ENCODE data around the gene GNE.

Gene GNE

DNA sequence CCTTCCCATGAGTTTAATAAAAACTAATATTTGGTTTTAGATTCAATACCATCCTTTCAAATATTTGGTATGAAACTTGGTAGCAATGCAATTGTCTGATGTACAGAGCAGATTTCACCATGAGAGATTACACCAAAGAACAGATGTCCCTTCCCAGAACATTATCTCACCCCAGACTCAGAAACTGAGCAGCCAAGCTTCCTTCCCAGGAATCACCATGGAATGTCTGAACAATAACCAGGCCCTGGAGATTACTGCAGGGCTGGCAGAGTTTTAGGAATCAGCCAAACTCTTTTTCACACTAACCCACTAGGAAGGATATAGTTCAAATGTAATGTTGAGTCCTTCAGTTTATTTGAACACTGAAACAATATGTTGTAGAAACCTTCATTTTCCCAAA lies 43.7 kb downstream of the GNE start:
- Histone ChIP-seq H3K9me2 (ENCODE audit: low read depth, low read length) (no peaks in the 10 kb centered on the region), H3K4me1 (ENCODE audit: insufficient read depth, low read length, severe bottlenecking) (no peaks in the 10 kb centered on the region), H3K4me2 (ENCODE audit: low read length) (no peak overlapping the region), H3K36me3 (ENCODE audit: insufficient read depth, low read length) (peaks cover 87% of the 10 kb centered on the region), H2AFZ (ENCODE audit: low read length) (no peak overlapping the region), H3K9me3 (ENCODE audit: low read length) (no peaks in the 10 kb centered on the region), H4K20me1 (ENCODE audit: insufficient read depth, low read length) (no peaks in the 10 kb centered on the region), H3K9ac (ENCODE audit: low read length) (no peak overlapping the region), H3K27me3 (ENCODE audit: insufficient read depth, low read length) (no peaks in the 10 kb centered on the region), H3F3A (ENCODE audit: insufficient read depth, low read length) (no peaks in the 10 kb centered on the region), H3K4me3 (ENCODE audit: low read depth, low read length, poor library complexity, severe bottlenecking) (no peak overlapping the region), H3K27ac (ENCODE audit: low read depth, low read length, poor library complexity, severe bottlenecking) (no peak overlapping the region), H3K79me2 (ENCODE audit: insufficient read depth, low read length) (no peaks in the 10 kb centered on the region)
- TF ChIP-seq EZH2 (IDR thresholded peaks at IDR 0.05; ENCODE audit: borderline replicate concordance, low read length) = no peak
- TF ChIP-seq, protein P1, sequence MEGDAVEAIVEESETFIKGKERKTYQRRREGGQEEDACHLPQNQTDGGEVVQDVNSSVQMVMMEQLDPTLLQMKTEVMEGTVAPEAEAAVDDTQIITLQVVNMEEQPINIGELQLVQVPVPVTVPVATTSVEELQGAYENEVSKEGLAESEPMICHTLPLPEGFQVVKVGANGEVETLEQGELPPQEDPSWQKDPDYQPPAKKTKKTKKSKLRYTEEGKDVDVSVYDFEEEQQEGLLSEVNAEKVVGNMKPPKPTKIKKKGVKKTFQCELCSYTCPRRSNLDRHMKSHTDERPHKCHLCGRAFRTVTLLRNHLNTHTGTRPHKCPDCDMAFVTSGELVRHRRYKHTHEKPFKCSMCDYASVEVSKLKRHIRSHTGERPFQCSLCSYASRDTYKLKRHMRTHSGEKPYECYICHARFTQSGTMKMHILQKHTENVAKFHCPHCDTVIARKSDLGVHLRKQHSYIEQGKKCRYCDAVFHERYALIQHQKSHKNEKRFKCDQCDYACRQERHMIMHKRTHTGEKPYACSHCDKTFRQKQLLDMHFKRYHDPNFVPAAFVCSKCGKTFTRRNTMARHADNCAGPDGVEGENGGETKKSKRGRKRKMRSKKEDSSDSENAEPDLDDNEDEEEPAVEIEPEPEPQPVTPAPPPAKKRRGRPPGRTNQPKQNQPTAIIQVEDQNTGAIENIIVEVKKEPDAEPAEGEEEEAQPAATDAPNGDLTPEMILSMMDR (IDR thresholded peaks at IDR 0.05; ENCODE audit: low read length) = no peak

DNA sequence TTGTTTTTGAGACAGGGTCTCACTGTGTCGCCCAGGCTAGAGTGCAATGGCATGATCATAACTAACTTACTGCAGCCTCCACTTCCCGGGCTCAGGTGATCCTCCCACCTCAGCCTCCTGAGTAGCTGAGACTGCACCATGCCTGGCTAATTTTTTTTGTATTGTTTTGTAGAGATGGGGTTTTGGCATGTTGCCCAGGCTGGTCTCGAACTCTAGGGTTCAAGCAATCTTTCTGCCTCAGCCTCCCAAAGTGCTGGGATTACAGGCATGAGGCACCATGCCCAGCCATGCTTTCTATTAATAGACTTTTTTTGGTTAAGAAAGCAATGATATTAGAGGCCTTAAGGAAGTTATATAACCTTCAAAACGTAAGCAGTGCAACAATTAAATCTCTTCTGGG lies 44.3 kb downstream of the GNE start:
- H3K9ac ChIP-seq (ENCODE audit: low read length) = no peak overlapping the region
- H3F3A ChIP-seq (ENCODE audit: insufficient read depth, low read length) = no peaks in the 10 kb centered on the region
- H3K27ac ChIP-seq (ENCODE audit: low read depth, low read length, poor library complexity, severe bottlenecking) = no peak overlapping the region
- H3K4me2 ChIP-seq (ENCODE audit: low read length) = no peak overlapping the region
- no peaks in the 10 kb centered on the region for H4K20me1 ChIP-seq (ENCODE audit: insufficient read depth, low read length)
- no peak overlapping the region for H2AFZ ChIP-seq (ENCODE audit: low read length)
- TF ChIP-seq, protein P1 (IDR thresholded peaks at IDR 0.05; ENCODE audit: low read length) = no peak
- TF ChIP-seq EZH2 (IDR thresholded peaks at IDR 0.05; ENCODE audit: borderline replicate concordance, low read length) = no peak
- no peaks in the 10 kb centered on the region for H3K9me2 ChIP-seq (ENCODE audit: low read depth, low read length)
- H3K4me1 ChIP-seq (ENCODE audit: insufficient read depth, low read length, severe bottlenecking) = no peaks in the 10 kb centered on the region
- H3K4me3 ChIP-seq (ENCODE audit: low read depth, low read length, poor library complexity, severe bottlenecking) = no peak overlapping the region
- 0 out of 2 replicates have a peak, but pooled peaks cover 3% of the 10 kb centered on the region for H3K79me2 ChIP-seq (ENCODE audit: insufficient read depth, low read length)
- no peaks in the 10 kb centered on the region for H3K27me3 ChIP-seq (ENCODE audit: insufficient read depth, low read length)
- H3K36me3 ChIP-seq (ENCODE audit: insufficient read depth, low read length) = peaks cover 87% of the 10 kb centered on the region
- H3K9me3 ChIP-seq (ENCODE audit: low read length) = no peaks in the 10 kb centered on the region

DNA sequence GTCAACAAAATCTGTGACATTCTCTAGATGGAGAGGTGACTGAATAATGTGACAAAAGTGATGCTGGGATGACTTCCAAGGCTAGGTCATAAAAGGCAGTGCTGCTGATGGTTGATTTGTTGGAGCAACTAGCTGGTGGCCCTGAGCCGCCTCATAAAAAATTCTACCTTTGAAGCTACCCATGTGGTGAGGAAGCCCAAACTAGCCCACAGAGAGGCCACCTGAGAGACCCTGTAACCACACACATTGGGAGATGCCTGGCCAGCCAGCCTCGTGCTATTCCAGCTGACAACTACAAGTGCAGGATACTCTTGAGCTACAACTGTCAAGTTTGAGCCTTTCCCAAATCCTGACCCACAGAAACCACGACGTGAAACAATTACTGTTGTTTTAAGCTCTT lies 44.9 kb downstream of the GNE start:
- no peak overlapping the region for H3K4me3 ChIP-seq (ENCODE audit: low read depth, low read length, poor library complexity, severe bottlenecking)
- H3F3A ChIP-seq (ENCODE audit: insufficient read depth, low read length) = no peaks in the 10 kb centered on the region
- no peak overlapping the region for H3K4me2 ChIP-seq (ENCODE audit: low read length)
- H3K9ac ChIP-seq (ENCODE audit: low read length) = no peak overlapping the region
- 0 out of 2 replicates have a peak, but pooled peaks cover 3% of the 10 kb centered on the region for H3K79me2 ChIP-seq (ENCODE audit: insufficient read depth, low read length)
- H4K20me1 ChIP-seq (ENCODE audit: insufficient read depth, low read length) = no peaks in the 10 kb centered on the region
- no peaks in the 10 kb centered on the region for H3K27me3 ChIP-seq (ENCODE audit: insufficient read depth, low read length)
- no peaks in the 10 kb centered on the region for H3K9me3 ChIP-seq (ENCODE audit: low read length)
- peaks cover 89% of the 10 kb centered on the region for H3K36me3 ChIP-seq (ENCODE audit: insufficient read depth, low read length)
- no peak overlapping the region for H3K27ac ChIP-seq (ENCODE audit: low read depth, low read length, poor library complexity, severe bottlenecking)
- no peaks in the 10 kb centered on the region for H3K4me1 ChIP-seq (ENCODE audit: insufficient read depth, low read length, severe bottlenecking)
- H2AFZ ChIP-seq (ENCODE audit: low read length) = no peak overlapping the region
- TF ChIP-seq, protein P1 (IDR thresholded peaks at IDR 0.05; ENCODE audit: low read length) = no peak
- TF ChIP-seq EZH2 (IDR thresholded peaks at IDR 0.05; ENCODE audit: borderline replicate concordance, low read length) = no peak
- H3K9me2 ChIP-seq (ENCODE audit: low read depth, low read length) = no peaks in the 10 kb centered on the region

Data from OCI-LY1 (cell line).